ENCODE data around the gene TCF7. TPM values are rescaled to one million over a fixed set of nuclear protein-coding genes. Genes with fewer than 3 reads are reported as not detected.
A peak's percentile ranks its signal among the peaks of the same experiment; 100 is the strongest.

The TCF7 gene
- total and polyA plus RNA-seq, 2 of the 13 experiments (the other 11 are each of a cell fraction or from before 2014, with no cell fraction given), result 6.3 to 6.8 TPM

DNA sequence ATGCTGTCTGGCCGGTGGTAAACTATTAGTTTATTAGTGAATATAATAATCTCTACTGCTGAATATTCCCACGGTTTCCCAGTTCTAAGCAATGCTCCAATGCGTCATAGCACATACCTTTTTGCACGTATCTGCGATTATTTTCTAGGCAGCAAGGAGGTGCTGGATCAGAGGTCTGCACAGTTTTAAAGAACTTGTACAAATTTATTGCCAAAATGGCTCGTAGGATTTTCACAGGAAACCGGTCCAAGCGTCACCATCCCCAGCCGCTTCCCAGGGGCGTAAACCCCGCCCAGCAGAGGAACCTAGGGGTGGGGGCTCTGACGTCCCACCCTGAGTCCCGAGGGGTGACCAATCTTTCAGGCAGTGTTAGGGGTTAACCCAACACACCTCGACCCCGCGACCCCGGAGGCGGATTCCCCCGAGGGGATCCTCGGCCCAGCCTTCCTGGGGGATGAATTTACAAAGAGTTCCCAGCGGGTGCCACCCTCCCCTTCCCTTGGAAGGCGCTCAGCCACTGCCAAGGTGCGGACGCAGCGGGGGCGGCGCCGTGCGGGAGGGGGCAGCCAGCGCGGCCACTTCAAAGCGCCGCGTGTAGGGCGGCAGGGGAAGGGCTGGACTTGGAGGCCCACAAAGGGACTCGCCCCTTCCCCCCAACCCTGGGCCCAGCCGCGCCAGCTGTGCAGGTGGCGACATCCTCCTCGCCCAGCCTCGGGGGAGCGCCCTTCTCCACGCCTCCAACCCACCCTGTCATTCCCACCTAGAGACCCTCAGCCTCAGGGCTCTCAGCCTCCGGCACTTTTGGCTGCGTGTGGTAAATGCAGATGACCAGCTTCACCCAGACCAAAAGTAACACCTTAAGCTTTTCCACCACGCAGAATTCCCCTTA lies 43.5 kb upstream of the TCF7 start (continued):
- TF ChIP-seq ZKSCAN5 (CRISPR knock-in tag; IDR thresholded peaks at IDR 0.05) (0 out of 2 replicates have a peak, but pooled peaks have one; percentile 24), ZNF264 (CRISPR knock-in tag; IDR thresholded peaks at IDR 0.05) (no peak), ZNF672 (CRISPR knock-in tag; IDR thresholded peaks at IDR 0.05) (no peak; the same call in 1 of the 2 replicates), DPF2 (CRISPR knock-in tag; IDR thresholded peaks at IDR 0.05; ENCODE audit: borderline replicate concordance, low read depth) (0 out of 2 replicates have a peak, but pooled peaks have one; percentile 50), SP2 (CRISPR knock-in tag; IDR thresholded peaks at IDR 0.05) (no peak), CENPX (CRISPR knock-in tag; IDR thresholded peaks at IDR 0.05) (no peak), PHB2 (IDR thresholded peaks at IDR 0.05; ENCODE audit: partially characterized antibody) (no peak), ZNF558 (CRISPR knock-in tag; IDR thresholded peaks at IDR 0.05; ENCODE audit: borderline replicate concordance) (no peak)
- TF ChIP-seq, protein P1, sequence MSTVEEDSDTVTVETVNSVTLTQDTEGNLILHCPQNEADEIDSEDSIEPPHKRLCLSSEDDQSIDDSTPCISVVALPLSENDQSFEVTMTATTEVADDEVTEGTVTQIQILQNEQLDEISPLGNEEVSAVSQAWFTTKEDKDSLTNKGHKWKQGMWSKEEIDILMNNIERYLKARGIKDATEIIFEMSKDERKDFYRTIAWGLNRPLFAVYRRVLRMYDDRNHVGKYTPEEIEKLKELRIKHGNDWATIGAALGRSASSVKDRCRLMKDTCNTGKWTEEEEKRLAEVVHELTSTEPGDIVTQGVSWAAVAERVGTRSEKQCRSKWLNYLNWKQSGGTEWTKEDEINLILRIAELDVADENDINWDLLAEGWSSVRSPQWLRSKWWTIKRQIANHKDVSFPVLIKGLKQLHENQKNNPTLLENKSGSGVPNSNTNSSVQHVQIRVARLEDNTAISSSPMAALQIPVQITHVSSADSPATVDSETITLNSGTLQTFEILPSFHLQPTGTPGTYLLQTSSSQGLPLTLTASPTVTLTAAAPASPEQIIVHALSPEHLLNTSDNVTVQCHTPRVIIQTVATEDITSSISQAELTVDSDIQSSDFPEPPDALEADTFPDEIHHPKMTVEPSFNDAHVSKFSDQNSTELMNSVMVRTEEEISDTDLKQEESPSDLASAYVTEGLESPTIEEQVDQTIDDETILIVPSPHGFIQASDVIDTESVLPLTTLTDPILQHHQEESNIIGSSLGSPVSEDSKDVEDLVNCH (CRISPR knock-in tag; IDR thresholded peaks at IDR 0.05), result no peak
- TF ChIP-seq, protein P2, sequence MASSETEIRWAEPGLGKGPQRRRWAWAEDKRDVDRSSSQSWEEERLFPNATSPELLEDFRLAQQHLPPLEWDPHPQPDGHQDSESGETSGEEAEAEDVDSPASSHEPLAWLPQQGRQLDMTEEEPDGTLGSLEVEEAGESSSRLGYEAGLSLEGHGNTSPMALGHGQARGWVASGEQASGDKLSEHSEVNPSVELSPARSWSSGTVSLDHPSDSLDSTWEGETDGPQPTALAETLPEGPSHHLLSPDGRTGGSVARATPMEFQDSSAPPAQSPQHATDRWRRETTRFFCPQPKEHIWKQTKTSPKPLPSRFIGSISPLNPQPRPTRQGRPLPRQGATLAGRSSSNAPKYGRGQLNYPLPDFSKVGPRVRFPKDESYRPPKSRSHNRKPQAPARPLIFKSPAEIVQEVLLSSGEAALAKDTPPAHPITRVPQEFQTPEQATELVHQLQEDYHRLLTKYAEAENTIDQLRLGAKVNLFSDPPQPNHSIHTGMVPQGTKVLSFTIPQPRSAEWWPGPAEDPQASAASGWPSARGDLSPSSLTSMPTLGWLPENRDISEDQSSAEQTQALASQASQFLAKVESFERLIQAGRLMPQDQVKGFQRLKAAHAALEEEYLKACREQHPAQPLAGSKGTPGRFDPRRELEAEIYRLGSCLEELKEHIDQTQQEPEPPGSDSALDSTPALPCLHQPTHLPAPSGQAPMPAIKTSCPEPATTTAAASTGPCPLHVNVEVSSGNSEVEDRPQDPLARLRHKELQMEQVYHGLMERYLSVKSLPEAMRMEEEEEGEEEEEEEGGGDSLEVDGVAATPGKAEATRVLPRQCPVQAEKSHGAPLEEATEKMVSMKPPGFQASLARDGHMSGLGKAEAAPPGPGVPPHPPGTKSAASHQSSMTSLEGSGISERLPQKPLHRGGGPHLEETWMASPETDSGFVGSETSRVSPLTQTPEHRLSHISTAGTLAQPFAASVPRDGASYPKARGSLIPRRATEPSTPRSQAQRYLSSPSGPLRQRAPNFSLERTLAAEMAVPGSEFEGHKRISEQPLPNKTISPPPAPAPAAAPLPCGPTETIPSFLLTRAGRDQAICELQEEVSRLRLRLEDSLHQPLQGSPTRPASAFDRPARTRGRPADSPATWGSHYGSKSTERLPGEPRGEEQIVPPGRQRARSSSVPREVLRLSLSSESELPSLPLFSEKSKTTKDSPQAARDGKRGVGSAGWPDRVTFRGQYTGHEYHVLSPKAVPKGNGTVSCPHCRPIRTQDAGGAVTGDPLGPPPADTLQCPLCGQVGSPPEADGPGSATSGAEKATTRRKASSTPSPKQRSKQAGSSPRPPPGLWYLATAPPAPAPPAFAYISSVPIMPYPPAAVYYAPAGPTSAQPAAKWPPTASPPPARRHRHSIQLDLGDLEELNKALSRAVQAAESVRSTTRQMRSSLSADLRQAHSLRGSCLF (CRISPR knock-in tag; IDR thresholded peaks at IDR 0.05; ENCODE audit: borderline replicate concordance), result no peak
- TF ChIP-seq, protein P3, sequence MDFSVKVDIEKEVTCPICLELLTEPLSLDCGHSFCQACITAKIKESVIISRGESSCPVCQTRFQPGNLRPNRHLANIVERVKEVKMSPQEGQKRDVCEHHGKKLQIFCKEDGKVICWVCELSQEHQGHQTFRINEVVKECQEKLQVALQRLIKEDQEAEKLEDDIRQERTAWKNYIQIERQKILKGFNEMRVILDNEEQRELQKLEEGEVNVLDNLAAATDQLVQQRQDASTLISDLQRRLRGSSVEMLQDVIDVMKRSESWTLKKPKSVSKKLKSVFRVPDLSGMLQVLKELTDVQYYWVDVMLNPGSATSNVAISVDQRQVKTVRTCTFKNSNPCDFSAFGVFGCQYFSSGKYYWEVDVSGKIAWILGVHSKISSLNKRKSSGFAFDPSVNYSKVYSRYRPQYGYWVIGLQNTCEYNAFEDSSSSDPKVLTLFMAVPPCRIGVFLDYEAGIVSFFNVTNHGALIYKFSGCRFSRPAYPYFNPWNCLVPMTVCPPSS (IDR thresholded peaks at IDR 0.05), result no peak
- TF ChIP-seq, protein P4, sequence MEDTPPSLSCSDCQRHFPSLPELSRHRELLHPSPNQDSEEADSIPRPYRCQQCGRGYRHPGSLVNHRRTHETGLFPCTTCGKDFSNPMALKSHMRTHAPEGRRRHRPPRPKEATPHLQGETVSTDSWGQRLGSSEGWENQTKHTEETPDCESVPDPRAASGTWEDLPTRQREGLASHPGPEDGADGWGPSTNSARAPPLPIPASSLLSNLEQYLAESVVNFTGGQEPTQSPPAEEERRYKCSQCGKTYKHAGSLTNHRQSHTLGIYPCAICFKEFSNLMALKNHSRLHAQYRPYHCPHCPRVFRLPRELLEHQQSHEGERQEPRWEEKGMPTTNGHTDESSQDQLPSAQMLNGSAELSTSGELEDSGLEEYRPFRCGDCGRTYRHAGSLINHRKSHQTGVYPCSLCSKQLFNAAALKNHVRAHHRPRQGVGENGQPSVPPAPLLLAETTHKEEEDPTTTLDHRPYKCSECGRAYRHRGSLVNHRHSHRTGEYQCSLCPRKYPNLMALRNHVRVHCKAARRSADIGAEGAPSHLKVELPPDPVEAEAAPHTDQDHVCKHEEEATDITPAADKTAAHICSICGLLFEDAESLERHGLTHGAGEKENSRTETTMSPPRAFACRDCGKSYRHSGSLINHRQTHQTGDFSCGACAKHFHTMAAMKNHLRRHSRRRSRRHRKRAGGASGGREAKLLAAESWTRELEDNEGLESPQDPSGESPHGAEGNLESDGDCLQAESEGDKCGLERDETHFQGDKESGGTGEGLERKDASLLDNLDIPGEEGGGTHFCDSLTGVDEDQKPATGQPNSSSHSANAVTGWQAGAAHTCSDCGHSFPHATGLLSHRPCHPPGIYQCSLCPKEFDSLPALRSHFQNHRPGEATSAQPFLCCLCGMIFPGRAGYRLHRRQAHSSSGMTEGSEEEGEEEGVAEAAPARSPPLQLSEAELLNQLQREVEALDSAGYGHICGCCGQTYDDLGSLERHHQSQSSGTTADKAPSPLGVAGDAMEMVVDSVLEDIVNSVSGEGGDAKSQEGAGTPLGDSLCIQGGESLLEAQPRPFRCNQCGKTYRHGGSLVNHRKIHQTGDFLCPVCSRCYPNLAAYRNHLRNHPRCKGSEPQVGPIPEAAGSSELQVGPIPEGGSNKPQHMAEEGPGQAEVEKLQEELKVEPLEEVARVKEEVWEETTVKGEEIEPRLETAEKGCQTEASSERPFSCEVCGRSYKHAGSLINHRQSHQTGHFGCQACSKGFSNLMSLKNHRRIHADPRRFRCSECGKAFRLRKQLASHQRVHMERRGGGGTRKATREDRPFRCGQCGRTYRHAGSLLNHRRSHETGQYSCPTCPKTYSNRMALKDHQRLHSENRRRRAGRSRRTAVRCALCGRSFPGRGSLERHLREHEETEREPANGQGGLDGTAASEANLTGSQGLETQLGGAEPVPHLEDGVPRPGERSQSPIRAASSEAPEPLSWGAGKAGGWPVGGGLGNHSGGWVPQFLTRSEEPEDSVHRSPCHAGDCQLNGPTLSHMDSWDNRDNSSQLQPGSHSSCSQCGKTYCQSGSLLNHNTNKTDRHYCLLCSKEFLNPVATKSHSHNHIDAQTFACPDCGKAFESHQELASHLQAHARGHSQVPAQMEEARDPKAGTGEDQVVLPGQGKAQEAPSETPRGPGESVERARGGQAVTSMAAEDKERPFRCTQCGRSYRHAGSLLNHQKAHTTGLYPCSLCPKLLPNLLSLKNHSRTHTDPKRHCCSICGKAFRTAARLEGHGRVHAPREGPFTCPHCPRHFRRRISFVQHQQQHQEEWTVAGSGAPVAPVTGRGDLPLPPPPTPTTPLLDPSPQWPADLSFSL (CRISPR knock-in tag; IDR thresholded peaks at IDR 0.05), result peak; percentile 61; the same call in 1 of the 2 replicates

Data from HepG2 (cell line).